Effector CD4-positive, alpha-beta T cell (primary cell): ENCODE measurements around the gene KTI12.
"Not testable (repeated sequence)": the region's sequence is repeated elsewhere in the genome, so short reads cannot be mapped to it uniquely, and the experiment has no call there.

Experiments used
- DNase-seq: peaks from one replicate; pipeline ENCODE4 v3.0.0-alpha.2; 2020

KTI12 gene

DNA sequence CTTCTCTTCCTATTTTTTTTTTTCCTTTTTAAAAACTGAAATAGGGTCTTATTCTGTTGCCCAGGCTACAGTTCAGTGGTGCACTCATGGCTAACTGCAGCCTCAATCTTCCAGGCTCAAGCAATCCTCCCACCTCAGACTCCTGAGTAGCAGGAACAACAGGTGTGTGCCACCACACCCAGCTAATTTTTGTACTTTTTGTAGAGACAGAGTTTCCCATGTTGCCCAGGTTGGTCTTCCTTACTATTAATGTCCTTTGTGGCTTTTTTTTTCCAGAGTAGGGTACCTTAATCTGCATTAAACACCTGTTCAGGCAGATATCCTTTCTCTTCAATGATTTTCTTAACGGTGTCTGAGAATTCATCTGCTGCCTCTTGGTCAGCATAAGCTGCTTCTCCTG, 4.3 kb upstream of the KTI12 start:
- no peak for DNase-seq

DNA sequence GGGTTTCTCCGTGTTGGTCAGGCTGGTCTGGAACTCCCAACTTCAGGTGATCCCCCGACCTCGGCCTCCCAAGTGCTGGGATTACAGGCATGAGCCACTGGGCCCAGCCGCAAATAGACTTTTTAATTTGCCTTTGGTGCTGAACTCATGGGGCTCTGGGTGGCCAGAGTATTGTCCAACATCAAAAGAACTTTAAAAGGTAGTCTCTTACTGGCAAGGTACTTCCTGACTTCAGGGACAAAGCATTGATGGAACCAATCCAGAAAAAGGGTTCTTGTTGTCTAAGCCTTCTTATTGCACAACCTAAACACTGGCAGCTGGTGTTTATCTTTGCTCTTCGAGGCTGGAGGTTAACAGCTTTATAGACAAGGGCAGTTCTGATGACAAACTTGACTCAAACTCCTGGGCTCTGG, 3.8 kb upstream of the KTI12 start:
- DNase-seq, result no peak

DNA sequence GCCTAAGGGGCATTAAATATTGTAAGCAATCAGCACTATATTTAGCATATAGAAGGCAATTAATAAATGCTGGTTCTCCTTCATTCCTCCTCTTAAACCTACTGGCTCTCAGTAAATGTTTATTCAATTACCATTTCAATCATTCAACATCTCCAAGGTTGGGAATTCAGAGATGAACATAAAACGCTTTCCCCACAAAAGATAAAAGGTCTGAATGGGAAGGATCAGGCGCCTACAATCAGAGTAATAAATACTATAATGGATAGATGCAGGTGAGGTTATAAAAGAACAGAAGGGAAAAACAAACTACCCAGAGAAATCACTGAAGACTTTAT, 407 bp upstream of the KTI12 start:
- DNase-seq, result no peak

DNA sequence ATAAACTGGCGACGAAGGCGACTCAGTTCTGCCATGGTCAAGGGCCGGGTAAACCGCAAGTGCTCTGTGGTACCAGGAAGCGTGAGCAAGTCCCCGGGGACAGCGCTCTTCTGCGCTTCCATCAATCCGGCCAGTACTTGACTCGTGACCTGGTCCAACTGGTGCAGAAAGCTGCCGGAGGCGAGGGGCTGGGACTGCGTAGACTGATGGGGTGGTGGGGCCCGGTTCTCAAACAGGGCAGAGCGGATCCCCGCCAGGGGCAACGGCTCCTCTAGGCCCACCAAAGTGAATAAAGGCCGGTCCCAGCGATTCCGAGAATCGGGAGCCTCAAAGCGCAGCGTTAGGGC, 852 bp downstream of the KTI12 start:
- DNase-seq, result peak; percentile 3

DNA sequence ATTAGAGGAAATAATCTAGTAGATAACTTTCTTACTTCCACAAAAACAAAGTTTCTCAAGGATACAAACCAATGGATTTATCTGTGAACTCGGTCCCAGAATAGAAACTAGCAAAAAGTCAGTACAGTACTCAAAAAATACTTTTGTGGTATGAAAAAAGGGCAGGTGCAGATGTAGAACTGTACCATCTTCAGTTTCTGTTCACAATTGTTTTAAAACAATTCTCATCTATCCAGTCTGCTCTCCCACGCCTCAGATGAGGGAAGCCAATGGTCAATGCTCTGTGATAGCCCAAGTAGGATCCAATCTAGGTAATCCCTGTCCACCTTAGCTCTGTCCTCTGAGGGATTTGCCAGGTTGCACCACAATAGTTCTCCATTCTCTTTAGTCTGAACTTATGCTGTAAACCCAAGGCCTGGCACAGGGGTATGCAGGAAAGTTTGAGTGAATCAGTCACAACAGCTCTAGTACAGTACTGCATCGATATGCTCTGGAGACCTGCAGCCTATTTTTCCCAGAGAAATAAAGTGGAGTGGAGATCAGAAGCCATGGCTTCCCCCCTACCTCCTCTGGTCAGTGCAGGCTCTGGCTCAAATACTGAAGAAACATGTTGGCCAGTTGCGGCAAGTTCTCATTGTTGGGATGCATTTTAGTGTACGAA, 1.4 kb downstream of the KTI12 start:
- DNase-seq, result no peak

DNA sequence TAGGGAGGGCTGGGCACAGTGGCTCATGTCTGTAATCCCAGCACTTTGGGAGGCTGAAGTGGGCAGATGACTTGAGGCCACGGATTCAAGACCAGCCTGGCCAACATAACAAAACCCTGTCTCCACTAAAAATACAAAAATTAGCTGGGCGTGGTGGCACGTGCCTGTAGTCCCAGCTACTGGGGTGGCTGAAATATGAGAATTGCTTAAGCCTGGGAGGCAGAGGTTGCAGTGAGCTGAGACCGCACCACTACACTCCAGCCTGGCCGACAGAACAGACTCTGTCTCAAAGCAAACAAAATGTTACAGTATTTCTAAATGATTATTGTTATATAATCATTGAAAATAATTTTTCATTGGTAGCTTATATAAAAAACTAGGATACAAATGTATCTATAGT, 4.8 kb downstream of the KTI12 start:
- DNase-seq, result not testable (repeated sequence)

DNA sequence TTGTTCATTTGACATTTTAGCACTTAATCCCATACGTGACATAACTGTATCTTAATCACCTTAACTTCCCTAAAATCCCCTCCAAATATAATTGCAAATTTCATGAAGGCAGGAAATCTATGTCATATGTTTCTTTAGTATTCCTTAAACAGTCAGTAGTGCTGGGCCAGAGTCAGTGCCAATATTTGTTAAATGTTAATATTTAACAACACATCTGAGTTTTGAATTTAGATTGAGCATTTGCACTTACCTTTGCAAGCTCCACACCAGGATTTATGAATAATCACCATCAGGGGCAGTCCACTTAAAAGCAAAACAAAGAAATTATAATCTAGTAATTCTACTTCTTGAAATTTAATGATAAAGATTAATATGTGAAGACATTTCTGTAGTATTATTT, 5.3 kb downstream of the KTI12 start:
- no peak for DNase-seq

DNA sequence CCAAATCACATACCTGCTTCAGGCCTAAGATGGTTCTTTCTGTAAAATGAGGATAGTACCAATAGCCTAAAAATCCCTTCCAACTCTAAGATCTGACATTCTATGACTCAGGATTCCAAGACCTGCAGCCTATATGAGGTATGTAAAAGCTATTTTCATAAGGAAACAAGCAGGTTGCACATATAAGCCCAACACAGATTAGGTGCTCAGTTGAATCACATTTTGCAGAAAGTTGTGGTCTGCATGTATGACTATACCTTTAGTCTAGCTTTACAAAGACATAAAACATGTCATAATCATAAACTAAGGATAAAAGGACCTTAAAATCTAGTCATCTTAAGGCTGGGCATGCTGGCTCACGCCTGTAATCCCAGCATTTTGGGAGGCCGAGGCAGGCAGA, 7.3 kb downstream of the KTI12 start:
- DNase-seq, result no peak

DNA sequence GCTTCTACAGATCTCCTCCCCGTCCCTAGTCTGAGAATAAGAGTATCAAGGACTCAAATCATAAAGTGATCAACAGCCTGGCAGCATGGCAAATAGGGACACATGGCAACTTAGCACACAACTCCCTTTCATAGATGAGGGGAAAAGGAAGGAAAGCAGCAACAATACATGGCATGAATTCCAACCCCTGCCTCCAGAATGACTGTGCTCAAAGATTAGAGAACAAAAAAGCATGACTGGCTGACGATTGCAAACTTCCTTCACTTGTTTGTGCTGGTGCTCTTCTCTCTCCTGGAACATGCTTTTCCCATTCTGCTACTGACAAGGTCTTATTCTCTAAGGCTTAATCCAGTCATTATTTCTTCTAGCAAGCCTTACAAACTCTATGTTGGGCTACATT, 11.5 kb downstream of the KTI12 start:
- no peak for DNase-seq

DNA sequence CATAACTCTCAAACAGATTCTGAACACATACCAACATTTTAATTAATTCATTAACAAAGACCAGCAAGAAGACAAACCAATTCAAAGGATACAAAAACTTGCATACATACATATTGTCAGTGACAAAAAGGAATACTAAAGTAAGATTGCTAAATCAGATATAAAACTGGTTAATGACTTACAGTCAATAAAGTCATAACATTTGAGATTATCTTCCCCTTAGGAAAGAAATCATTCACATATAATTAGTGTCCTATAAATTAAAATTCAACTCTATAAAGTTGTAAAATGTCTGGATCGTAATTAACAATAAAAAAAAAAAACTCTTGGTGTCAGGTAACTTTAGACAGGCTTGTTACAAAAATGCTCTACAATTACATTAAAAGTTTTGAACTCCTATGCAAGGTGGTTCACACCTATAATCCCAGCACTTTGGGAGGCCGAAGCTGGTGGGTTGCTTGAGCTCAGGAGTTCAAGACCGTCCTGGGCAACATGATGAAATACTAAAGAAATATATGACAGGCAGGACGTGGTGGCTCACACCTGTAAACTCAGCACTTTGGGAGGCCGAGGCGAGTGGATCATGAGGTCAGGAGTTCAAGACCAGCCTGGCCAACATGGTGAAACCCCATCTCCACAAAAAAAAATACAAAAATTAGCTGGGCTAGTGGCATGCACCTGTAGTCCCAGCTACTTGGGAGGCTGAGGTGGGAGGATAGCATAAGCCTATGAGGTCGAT, 25.4 kb downstream of the KTI12 start:
- no peak for DNase-seq

DNA sequence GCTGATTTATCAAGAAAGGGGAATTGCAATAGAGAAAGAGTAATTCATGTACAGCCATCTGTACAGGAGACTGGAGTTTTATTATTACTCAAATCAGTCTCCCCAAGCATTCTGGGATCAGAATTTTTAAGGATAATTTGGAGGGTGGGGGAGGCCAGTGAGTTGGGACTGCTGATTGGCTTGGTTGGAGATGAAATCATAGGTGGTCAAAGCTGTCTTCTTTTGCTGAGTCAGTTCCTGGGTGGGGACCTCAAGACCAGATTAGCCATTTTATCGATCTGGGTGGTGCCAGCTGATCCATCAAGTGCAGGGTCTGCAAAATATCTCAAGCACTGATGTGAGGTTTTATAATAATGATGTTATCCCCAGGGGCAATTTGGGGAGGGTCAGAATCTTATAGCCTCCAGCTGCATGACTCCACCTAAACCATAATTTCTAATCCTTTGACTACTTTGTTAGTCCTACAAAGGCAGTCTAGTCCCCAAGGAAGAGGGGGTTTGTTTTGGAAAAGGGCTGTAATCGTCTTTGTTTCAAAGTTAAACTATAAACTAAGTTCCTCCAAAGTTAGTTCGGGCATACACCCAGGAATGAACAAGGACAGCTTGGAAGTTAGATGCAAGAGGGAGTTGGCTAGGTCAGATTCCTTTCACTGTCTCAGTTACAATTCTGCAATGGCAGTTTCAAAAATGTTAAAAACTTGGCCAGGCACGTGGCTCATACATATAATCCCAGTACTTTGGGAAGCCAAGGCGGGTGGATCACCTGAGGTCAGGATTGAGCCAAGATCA, 26.2 kb downstream of the KTI12 start:
- no peak for DNase-seq

DNA sequence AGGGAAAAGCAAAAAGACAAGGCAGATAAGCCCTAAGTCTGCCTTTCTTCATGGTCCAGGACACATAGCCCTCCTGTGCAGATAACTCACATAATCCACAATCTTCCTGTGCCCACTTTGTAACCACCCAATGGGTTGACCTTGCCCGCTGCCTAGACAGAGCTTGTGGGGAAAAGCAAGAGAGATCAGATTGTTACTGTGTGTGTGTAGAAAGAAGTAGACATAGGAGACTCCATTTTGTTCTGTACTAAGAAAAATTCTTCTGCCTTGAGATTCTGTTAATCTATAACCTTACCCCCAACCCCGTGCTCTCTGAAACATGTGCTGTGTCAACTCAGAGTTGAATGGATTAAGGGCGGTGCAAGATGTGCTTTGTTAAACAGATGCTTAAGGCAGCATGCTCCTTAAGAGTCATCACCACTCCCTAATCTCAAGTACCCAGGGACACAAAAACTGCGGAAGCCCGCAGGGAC, 27.5 kb downstream of the KTI12 start:
- not testable (repeated sequence) for DNase-seq

DNA sequence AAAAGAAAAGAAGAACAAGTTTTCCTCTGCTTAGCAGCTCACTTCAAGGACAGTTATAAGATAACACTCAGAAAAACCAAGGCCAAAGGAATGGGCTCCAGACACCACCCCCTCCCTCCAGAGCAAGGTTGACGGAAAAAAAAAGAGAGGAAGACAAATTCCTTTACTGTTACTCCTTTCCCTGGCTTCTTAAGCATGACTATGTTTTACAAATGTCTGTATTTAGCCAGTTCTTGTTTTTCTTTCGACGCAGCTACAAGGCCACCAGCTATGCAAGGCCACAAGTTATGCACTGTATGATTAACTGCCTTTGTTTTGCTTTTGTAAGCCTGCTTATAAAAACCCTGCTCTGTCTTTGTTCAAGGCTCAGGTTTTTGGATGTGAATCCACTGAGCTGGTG, 28.1 kb downstream of the KTI12 start:
- DNase-seq, result not testable (repeated sequence)

DNA sequence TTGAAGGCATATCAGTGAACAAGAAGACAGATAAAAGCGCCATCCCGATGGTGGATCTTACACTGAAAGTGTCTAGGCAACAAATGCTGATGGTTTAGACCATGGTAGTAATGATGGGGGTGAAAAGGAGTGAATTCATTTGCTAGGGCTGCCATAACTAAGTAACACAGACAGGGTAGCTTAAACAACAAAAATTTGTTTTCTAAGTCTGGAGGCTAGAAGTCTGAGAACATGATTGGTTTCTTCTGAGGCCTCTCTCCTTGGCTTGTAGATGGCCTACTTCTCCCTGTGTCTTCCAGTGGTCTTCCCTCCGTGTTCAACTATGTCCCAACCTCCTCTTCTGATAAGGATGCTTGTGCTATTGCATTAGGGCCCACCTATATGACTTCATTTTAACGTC, 29.7 kb downstream of the KTI12 start:
- no peak for DNase-seq

DNA sequence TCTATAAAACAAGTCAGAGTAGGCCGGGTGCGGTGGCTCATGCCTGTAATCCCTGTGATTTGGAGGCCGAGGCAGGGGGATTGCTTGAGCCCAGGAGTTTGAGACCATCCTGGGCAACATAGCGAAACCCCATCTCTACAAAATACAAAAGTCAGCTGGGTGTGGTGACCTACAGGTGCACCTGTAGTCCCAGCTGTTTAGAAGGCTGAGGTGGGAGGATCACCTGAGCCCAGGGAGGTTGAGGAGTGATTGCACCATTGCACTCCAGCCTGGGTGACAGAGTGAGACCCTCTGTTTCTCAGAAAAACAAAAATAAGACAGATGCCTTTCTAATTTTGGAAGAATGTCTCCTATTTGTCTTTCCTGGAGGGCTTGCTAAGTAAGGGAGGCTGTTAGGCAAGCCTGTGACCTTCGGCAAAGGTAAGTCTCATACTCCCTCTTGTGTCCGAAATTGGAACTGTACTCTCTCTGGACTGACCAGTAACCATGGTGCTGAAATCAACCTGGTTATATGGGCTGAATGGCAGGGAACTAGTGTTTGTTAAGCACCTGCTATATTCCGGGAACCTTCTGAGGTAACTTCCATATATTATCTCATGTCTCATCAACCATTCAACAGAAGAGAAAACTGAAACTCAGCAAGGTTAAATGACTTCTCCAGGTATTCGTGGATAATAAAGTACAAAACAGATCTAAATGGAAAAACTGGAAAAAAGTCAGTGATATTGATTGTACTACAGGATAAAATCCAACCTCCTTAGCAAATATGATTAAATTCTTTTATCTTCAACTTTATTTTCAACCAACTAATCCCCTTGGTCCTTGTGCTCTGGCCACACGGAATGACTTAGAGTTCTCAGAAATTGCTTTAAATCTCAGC, 31.3 kb downstream of the KTI12 start:
- peak; percentile 55 for DNase-seq

DNA sequence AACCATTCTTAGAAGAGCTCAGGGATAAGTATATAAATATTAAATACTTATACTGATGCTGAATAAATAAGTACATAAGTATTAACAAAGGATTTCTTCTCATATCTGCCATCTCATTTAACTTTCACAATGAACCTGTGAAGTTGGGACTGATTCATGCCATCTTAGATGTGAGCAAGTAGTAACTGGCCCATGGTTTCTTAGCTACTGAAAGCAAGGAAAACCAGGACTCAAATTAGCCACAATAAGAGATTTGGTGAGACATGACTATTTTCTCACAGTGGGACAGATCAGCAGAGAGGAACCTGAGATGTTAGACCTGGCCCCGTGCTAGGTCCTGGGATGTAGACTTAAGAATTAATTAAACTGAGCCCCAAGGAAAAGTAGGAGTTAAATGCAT, 34.9 kb downstream of the KTI12 start:
- DNase-seq, result no peak

DNA sequence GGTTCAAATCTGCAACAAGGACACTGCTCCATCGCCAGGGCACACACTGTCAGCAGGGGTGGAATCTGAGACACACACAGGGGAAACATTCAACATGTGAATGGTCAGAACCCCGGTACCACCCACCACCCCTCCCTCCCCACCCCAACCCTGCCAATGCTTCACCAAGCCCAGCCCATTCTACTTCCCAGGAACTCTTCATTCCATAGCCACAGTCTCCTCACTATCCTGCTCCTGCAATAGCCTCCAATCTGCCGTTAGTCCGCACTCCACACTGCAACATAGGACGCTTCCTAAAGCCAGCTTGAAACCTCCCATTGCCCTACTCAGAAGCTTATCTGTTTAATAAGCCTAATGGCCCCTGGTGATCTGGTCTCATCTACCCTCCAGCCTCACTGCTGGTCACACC, 35.6 kb downstream of the KTI12 start:
- no peak for DNase-seq

DNA sequence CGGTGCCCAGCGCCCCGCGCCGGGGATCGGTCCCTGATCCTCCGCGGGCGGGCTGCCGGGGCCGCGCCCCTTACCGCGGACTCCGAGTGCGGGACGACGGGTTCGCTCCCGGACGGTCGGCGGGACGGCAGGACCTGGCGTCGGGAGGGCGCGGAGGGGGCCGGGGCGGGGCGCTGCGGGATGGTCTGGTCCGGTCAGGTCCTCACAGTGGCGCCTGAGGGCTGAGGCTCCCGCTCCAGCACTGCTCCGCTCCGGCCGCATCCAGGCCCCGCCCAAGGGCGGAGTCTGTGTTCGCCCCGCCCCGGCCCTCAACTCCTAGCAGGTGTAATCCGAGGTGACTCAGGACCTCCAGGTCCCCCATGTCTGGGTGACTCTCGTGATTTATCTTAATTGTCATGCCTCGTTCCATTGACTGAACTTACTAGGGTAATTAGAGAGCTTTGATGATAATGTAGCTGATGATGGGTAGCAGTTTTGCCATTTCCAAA, 43.1 kb downstream of the KTI12 start, which contains the start of gene RAB3B:
Gene RAB3B (minus strand): TSS at position 223 of the 488 bp plus-strand sequence. CDS start 13,583 bp downstream, outside the sequence.
- DNase-seq, result peak; percentile 60

DNA sequence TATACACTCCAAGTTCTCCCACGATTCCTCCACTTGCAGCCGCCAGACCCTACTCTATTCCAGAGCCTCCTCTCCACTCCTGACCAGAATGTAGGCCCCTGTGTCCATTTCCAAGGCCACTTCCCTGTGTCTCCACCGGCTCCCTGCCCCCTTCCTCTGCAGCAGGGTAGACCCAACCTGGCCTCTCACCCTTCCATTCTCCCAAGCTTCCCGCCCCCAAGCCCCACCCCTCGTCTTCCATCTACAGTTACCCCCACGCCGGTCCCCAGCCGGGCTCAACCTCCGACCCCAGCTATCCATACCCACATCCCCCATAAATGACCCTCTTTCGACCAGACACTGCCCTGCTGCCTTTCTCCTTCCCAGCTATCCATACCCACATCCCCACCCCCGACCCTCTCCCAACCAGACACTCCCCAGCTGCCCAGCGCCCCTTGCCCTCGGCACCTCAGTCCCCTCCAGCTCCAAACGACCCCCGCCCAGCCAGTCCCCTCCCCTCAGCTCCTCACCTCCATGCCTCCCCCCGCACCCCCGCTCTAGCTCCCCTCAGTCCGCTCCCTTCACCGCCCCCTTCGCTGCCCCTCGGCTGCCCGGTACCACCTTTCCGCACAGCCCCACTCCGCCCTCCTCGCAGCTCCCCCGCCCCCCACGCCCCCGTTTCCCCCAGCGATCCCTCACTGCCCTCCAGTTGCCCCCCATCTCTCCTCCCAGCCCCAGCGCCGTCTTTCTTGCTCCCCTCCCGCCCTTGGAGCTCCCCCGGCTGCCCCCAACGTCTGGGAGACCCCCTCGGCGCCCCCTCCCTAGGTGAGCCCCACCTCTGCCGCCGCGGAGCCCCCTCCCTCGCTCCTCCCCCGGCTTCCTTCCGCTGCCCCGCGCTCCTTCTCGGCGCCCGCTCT, 43.8 kb downstream of the KTI12 start:
- peak; percentile 3 for DNase-seq

DNA sequence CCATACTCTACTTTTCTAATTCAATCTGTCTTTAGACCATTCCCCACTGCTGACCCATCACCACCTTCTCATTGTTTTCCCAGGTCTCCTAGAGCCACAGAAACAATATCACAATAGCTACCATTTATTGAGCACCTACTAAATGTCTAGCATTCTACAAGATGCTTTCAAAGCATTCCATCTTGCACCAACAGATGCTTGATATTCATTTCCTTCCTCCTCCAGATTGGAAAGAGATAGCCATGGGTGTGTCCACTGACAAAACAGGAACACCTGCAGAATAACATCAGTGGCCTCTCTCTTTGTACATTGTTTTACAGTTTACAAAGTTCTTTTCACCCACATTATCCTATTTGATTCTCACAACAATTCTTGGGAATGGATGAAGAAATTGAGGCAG, 45.4 kb downstream of the KTI12 start:
- no peak for DNase-seq

DNA sequence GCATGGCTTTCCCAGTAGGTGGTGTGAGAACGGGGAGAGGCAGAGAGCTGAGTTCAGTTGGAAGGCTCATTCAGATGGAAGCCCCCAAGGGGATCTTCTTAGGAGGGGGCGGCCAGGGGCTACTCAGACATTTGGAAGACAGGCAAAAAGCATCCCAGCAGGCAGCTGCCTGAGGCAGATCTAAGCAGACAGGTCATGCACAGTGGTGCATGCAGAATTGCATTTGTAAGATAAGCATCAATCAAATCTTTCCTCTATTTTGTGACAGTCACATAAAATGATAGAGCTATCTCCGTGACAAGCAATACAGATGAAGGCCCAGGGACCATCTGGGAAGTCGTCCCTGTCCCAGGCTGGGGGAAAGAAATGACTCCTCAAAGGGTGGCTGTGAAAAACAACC, 46.9 kb downstream of the KTI12 start:
- no peak for DNase-seq

DNA sequence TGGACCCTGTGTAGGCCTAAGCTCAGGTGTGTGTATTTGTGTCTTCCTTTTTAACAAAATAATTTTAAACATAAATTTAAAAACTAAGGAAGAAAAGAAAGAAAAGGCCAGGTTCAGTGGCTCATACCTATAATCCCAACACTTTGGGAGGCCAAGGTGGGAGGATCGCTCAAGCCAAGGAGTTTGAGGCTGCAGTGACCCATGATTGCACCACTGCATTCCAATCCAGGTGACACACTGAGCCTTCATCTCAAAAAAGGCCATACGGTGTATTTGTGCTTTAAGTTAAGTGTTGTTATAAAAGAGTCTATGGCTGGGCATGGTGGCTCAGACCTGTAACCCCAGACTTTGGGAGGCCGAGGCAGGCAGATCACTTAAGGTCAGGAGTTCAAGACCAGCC, 51.4 kb downstream of the KTI12 start:
- no peak for DNase-seq
